Progenitor cell of endocrine pancreas (in vitro differentiated cells): ENCODE measurements around the gene USF2. TPM values are rescaled to one million over a fixed set of nuclear protein-coding genes. Genes with fewer than 3 reads are reported as not detected.

Experiments
- DNase-seq: peaks from one replicate; pipeline ENCODE4 v3.0.0; 2021; ENCODE audit warnings: low spot score; ENCODE audit not compliant: unreplicated experiment
- H3K27ac Mint-ChIP-seq: 2 replicates; pipeline ENCODE4 v1.8.0; 2021; ENCODE audit warnings: mild to moderate bottlenecking, moderate library complexity, mixed read lengths
- H3K27me3 Mint-ChIP-seq: 2 replicates; pipeline ENCODE4 v1.8.0; 2021; ENCODE audit warnings: mixed read lengths
- H3K36me3 Mint-ChIP-seq: 2 replicates; pipeline ENCODE4 v1.8.0; 2022; ENCODE audit warnings: mixed read lengths; ENCODE audit not compliant: insufficient read depth
- H3K4me1 Mint-ChIP-seq: 2 replicates; pipeline ENCODE4 v1.8.0; 2021; ENCODE audit warnings: low read depth, mixed read lengths
- H3K4me3 Mint-ChIP-seq: 2 replicates; pipeline ENCODE4 v1.8.0; 2021; ENCODE audit warnings: low read depth, mild to moderate bottlenecking, moderate library complexity, mixed read lengths
- H3K9me3 Mint-ChIP-seq: 2 replicates; pipeline ENCODE4 v1.8.0; 2021; ENCODE audit warnings: low read depth, mixed read lengths
- total RNA-seq: library from RNA; stranded (reverse); gene quantifications from 2 replicates; pipeline ENCODE4 v1.2.1, GENCODE V29; 2021
- TF ChIP-seq, protein P1 (sequence below): fragments of 200-600 bp; sonication (generic); IDR thresholded peaks from one replicate; pipeline ENCODE4 v1.5.0; 2021; ENCODE audit warnings: antibody characterized with exemption, mild to moderate bottlenecking; ENCODE audit not compliant: unreplicated experiment

USF2 gene
- total RNA-seq, 1 donor from 2014 or later, result 126 TPM

DNA sequence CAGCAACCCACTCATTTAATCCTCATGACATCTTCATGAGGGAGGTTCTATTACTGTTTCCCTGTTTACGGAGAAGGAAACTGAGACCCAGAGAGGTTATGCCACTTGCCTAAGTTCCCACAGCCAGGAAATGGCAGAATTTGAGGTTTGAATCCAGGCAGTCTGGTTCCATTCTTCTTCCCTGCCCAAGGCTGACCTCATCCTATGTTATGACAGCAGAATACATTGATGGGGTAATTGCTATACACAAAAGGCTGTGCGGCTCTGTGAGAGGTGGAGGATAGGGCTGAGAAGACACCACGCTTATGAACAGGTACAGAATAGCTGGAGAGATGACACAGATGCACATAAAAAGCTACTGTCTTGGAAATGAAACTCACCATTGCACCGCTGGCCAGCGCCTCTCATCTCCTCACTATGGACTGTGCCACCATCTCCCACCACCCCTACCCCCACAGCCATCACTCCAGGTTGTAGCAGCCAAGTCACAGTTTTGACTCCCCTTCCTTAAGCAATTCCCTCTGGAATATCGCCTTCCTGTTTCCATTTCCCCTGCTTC is 34.7 kb downstream of the USF2 start:
- TF ChIP-seq, protein P1, sequence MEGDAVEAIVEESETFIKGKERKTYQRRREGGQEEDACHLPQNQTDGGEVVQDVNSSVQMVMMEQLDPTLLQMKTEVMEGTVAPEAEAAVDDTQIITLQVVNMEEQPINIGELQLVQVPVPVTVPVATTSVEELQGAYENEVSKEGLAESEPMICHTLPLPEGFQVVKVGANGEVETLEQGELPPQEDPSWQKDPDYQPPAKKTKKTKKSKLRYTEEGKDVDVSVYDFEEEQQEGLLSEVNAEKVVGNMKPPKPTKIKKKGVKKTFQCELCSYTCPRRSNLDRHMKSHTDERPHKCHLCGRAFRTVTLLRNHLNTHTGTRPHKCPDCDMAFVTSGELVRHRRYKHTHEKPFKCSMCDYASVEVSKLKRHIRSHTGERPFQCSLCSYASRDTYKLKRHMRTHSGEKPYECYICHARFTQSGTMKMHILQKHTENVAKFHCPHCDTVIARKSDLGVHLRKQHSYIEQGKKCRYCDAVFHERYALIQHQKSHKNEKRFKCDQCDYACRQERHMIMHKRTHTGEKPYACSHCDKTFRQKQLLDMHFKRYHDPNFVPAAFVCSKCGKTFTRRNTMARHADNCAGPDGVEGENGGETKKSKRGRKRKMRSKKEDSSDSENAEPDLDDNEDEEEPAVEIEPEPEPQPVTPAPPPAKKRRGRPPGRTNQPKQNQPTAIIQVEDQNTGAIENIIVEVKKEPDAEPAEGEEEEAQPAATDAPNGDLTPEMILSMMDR, result no peak
- no peaks in the 10 kb centered on the region for H3K36me3 Mint-ChIP-seq
- no peak for DNase-seq
- H3K27me3 Mint-ChIP-seq, result peaks cover 3% of the 10 kb centered on the region
- no peaks in the 10 kb centered on the region for H3K9me3 Mint-ChIP-seq
- no peak overlapping the region for H3K4me3 Mint-ChIP-seq
- H3K27ac Mint-ChIP-seq, result no peak overlapping the region
- peaks cover 6% of the 10 kb centered on the region for H3K4me1 Mint-ChIP-seq

DNA sequence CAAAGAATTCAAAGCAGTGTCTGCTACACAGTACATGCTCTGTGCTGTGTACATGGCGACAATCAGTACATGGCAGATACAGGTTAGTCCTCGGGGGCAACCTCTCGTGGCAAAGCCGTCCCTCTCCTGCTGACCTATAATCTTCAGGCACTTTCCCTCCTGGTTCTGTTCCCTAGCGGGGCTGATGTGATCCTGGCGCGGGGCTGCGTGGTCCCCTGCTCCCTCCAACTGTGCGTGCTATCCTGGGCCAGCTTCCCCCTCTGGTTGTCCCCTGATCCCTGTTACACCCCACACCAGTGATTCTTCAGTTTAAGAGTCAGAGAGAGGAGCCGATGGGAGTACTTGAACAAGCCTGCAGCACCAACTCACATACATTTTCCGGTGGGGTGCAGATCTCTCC is 35.3 kb downstream of the USF2 start:
- Mint-ChIP-seq H3K4me1 (peaks cover 11% of the 10 kb centered on the region), H3K27me3 (peaks cover 3% of the 10 kb centered on the region), H3K9me3 (no peaks in the 10 kb centered on the region), H3K27ac (no peak overlapping the region), H3K36me3 (no peaks in the 10 kb centered on the region), H3K4me3 (no peak overlapping the region)
- TF ChIP-seq, protein P1, result no peak
- no peak for DNase-seq

DNA sequence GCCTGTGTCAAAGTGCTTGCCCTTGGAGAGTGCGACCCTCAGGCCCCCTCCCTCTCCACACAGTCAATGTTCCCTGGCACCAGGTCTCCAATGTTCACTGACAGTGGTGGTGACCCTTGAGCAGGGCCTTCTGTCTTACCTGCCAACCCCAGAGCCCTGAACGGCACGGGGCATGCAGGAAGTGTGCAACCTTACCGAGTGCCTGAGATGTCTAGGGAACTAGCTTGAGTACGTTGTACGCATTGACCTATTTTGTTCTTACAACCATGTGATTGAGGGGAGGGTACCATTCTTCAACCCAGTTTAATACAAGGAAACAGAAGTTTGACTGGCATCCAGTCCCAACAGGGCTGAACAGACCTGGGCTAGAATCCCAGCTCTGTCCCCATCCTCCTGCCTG is 36.4 kb downstream of the USF2 start:
- Mint-ChIP-seq H3K27me3 (peaks cover 3% of the 10 kb centered on the region), H3K4me1 (peaks cover 19% of the 10 kb centered on the region), H3K4me3 (no peak overlapping the region), H3K27ac (peak overlapping the region; percentile 49), H3K36me3 (no peaks in the 10 kb centered on the region), H3K9me3 (no peaks in the 10 kb centered on the region)
- DNase-seq, result no peak
- TF ChIP-seq, protein P1, result no peak

DNA sequence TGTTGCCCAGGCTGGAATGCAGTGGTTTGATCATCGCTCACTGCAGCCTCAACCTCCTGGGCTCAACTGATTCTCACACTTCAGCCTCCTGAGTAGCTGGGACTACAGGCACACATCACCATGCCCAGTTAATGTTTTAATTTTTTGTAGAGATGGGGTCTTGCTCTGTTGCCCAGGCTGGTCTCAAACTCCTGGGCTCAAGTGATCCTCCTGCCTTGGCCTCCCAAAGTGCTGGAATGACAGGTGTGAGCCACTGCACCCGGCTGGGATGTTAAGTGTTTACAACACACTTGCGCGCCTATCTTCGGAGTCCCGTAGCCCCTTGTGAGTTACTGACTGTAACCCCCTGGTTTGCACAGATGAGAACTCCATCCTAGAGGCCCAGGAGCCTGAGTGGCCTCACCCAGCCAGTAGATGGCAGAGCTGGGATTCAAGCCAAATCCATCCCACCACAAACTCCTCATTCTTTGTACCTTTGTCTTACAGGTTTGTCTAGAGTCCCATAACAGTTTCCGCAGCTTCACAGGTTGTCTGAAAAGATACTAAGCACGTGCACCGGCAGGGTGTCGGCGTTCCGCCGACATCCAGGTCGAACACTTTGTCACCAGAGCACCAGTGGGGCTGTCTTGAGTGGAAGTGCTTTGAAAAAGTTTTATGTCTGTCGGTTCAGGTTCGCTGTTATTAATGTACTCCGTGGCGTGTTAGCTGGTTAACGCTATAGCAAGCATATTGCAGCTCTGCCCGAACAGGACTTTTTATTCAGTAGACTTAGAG is 37.9 kb downstream of the USF2 start:
- DNase-seq, result no peak
- peaks cover 26% of the 10 kb centered on the region for H3K4me1 Mint-ChIP-seq
- no peak overlapping the region for H3K4me3 Mint-ChIP-seq
- TF ChIP-seq, protein P1, result peak; percentile 45
- H3K27me3 Mint-ChIP-seq, result peaks cover 3% of the 10 kb centered on the region
- H3K9me3 Mint-ChIP-seq, result no peaks in the 10 kb centered on the region
- H3K36me3 Mint-ChIP-seq, result no peaks in the 10 kb centered on the region
- H3K27ac Mint-ChIP-seq, result peak overlapping the region; percentile 49

DNA sequence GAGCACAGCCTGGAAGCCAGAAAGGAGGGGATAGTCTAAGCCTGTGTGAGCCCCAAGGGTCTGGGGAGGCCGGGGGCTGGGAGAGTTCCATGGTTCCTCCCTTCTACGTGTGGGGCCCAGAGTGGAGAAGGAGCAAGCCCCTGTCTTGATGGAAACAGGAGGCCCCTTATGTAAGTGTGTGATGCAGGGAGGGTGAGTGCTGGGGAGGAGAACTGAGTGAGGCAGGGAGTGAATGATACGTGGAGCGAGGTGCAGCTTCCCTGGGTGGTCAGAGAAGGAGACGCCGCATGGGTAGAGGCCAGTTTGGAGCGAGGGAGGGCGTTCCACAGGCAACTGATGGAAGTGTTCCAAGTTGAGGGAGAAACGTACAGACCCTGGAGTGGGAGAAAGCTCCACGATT is 39.2 kb downstream of the USF2 start:
- Mint-ChIP-seq H3K4me1 (peaks cover 28% of the 10 kb centered on the region), H3K36me3 (no peaks in the 10 kb centered on the region), H3K4me3 (no peak overlapping the region), H3K9me3 (no peaks in the 10 kb centered on the region), H3K27me3 (peaks cover 3% of the 10 kb centered on the region), H3K27ac (no peak overlapping the region)
- TF ChIP-seq, protein P1, result no peak
- DNase-seq, result no peak
